Lower lobe of right lung (tissue), 2 donors: ENCODE results near the gene GMDS. TPM values are rescaled to one million over a fixed set of nuclear protein-coding genes. Genes with fewer than 3 reads are reported as not detected.

Source experiments
- ATAC-seq, 2 donors: fragments of 200-7000 bp; cut with Tn5 transposase; one replicate each; pipeline ENCODE4 v1.9.1; 2020 to 2022; ENCODE audit warnings: mild to moderate bottlenecking in 2 of 2, moderate library complexity in 2 of 2
- DNase-seq: peaks from one replicate; pipeline ENCODE4 v3.0.0-alpha.2; 2020
- H3K27ac ChIP-seq: fragments of 200-600 bp; one replicate; pipeline ENCODE4 v1.8.0; 2022
- H3K27me3 ChIP-seq: fragments of 200-600 bp; one replicate; pipeline ENCODE4 v1.8.0; 2022; ENCODE audit warnings: low read depth
- H3K36me3 ChIP-seq: fragments of 200-600 bp; one replicate; pipeline ENCODE4 v1.8.0; 2022; ENCODE audit warnings: mild to moderate bottlenecking
- H3K4me1 ChIP-seq: fragments of 200-600 bp; one replicate; pipeline ENCODE4 v1.8.0; 2022
- H3K4me3 ChIP-seq: fragments of 200-600 bp; one replicate; pipeline ENCODE4 v1.8.0; 2022; ENCODE audit warnings: mild to moderate bottlenecking
- H3K9me3 ChIP-seq: fragments of 200-600 bp; one replicate; pipeline ENCODE4 v1.8.0; 2022
- intact Hi-C: fragments of 100-400 bp; cut with DNase I; formaldehyde crosslinking; loops from one replicate; pipeline ENCODE4 v1.11.0; 2022
- total RNA-seq: library from RNA; stranded (reverse); fragmentation: NEBNext Ultra II Directional; extraction: Animal tissue kit (Norgen Biotek cat#: 25700); gene quantifications from one replicate; pipeline ENCODE4 v1.2.1, GENCODE V29; 2021
- TF ChIP-seq, protein P1 (sequence below): fragments of 200-600 bp; IDR thresholded peaks from one replicate; pipeline ENCODE4 v1.8.0; 2022; ENCODE audit warnings: antibody characterized with exemption, mild to moderate bottlenecking
- donor health status: DM: no; HTN: yes; CAD: no; lungs with severe emphysema.

The GMDS gene
- total RNA-seq, 1 donor from 2014 or later, result 12.7 TPM

DNA sequence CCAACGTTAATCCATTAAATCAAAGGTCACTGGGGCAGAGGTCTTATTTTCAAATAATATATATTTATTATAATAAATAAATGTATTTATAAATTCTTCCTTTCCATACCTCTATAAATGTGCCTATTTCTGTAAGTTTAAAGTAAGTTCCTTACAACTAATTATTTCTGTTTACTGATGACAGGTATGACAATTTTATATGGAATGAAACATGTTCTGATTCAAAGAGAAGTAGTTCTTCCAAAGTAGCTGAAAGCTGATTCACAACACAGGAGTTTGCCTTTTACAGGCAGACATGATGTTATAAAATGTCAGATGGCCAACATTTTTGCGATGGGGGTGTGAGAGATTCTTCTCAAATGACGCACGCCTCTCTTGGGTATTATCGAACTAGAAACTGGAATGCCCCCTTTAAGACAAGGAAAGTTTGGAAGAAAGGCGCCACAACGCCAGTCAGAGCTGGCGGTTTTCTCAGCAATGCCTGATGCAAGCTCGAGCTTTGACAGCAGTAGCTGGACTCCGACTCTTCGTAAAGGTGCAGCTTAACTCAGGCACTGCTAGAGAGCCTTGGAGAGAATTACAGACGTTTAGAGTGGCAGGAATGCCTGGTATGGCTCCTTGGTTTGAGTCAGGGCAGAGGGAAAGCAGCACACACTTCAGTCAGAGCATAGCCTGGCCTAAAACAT is 543.6 kb downstream of the GMDS start:
- Histone ChIP-seq H3K4me3 (no peak overlapping the region), H3K27me3 (no peaks in the 10 kb centered on the region), H3K9me3 (no peaks in the 10 kb centered on the region), H3K4me1 (no peaks in the 10 kb centered on the region), H3K27ac (no peak overlapping the region), H3K36me3 (no peaks in the 10 kb centered on the region)
- intact Hi-C loops, result no loop called here
- DNase-seq (no peak), ATAC-seq (peak; percentile 42 to 69)
- TF ChIP-seq, protein P1, sequence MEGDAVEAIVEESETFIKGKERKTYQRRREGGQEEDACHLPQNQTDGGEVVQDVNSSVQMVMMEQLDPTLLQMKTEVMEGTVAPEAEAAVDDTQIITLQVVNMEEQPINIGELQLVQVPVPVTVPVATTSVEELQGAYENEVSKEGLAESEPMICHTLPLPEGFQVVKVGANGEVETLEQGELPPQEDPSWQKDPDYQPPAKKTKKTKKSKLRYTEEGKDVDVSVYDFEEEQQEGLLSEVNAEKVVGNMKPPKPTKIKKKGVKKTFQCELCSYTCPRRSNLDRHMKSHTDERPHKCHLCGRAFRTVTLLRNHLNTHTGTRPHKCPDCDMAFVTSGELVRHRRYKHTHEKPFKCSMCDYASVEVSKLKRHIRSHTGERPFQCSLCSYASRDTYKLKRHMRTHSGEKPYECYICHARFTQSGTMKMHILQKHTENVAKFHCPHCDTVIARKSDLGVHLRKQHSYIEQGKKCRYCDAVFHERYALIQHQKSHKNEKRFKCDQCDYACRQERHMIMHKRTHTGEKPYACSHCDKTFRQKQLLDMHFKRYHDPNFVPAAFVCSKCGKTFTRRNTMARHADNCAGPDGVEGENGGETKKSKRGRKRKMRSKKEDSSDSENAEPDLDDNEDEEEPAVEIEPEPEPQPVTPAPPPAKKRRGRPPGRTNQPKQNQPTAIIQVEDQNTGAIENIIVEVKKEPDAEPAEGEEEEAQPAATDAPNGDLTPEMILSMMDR, result no peak

DNA sequence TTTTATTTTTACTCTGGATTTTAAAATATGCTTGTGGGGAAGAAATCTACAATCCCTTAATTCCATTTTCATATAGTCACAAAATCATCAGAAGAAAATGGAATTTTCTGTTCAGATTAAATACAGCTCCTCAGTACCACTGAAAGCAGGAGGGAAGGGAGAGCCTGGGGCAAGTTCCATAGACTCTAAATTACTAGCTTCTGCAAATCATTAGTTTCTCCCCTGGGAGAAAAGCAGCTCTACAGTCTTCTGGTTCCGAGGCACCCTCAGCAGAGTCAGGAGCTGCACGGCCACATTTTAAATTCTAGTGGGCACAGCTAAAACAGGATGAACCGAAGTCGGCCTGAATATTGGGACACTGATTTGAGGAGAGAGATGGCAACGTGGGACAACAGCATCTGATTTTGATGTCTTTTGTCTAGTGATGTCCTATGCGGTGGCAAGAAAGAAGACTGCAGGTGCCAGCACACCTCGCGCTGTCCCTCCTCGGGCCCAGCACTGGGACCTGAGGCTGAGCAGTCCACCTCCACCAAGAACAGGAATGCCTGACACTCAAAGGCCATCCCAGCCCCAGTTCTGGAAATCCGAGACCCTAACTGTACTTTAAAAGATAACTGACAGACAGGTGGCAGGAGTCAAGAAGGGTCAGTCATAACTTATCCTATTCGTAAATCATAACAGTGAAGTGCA is 545.0 kb downstream of the GMDS start:
- H3K4me3 ChIP-seq, result no peak overlapping the region
- intact Hi-C loops, result no loop called here
- DNase-seq, result no peak

DNA sequence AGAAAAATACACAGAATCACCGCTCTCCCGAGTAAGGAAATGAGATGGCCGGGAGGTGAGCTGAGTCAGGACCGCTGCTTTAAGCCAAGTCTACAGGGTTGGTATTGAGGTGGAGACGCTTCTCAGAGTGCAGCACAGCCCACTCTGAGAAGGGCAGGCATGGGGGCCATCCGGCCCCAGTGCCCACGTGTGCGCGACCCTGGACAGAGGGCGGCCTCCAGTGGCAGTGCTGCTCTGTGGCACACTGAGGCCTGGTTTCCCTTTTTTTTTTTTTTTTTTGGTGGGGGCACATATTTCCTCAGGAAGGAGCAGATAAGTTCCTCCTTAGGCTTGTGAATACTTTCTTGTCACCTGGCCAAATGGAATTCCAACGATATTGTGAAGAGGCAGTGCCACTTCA is 546.9 kb downstream of the GMDS start:
- intact Hi-C loops, result no loop called here

More for the DNA sequence above, 545.0 kb downstream of the GMDS start:
- TF ChIP-seq, protein P1, result no peak
- H3K27me3 ChIP-seq, result no peaks in the 10 kb centered on the region
- ATAC-seq, result no peak
- H3K27ac ChIP-seq, result no peak overlapping the region
- no peaks in the 10 kb centered on the region for H3K9me3 ChIP-seq
- H3K36me3 ChIP-seq, result no peaks in the 10 kb centered on the region
- H3K4me1 ChIP-seq, result no peaks in the 10 kb centered on the region

DNA sequence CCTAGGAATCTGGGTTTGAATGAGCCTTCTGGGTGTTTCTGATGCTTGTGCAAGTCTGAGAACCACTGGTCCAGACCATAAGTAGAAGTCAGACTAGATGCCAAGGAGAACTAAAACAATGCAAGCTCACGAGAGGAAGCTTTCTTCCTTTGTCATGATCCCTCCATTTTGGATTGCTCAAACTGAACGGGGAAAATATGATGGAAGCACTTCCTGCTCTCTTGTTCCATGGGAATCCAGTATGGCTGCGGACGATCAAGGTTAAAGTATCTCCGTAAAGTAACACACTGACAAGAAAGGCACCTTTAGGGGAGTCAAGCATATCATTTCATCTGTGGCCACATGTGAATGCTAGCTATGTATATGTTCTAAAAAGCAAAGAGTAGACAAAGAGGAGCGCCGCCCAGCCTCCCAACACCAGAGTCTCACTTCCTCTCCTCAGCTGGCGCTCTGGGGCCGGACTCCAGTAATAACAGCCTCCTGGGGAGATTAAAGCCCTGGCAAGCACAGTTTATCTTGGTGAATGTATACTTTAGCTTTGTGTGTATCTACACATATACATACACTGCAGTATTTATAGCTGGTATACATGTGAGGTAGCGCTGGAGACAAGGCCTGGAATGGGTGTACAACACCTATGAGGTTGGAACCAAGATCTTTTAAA is 547.6 kb downstream of the GMDS start:
- TF ChIP-seq, protein P1, result no peak
- Histone ChIP-seq H3K4me3 (no peak overlapping the region), H3K9me3 (no peaks in the 10 kb centered on the region), H3K4me1 (no peaks in the 10 kb centered on the region), H3K27me3 (no peaks in the 10 kb centered on the region), H3K36me3 (no peaks in the 10 kb centered on the region), H3K27ac (no peak overlapping the region)
- ATAC-seq (no peak), DNase-seq (no peak)
- intact Hi-C loops, result no loop called here

More for the DNA sequence above, 546.9 kb downstream of the GMDS start:
- Histone ChIP-seq H3K4me1 (no peaks in the 10 kb centered on the region), H3K4me3 (no peak overlapping the region), H3K27ac (no peak overlapping the region), H3K36me3 (no peaks in the 10 kb centered on the region), H3K27me3 (no peaks in the 10 kb centered on the region), H3K9me3 (no peaks in the 10 kb centered on the region)
- no peak for DNase-seq
- ATAC-seq, result peak in 1 of 2 donors; percentile 52
- TF ChIP-seq, protein P1, result no peak

DNA sequence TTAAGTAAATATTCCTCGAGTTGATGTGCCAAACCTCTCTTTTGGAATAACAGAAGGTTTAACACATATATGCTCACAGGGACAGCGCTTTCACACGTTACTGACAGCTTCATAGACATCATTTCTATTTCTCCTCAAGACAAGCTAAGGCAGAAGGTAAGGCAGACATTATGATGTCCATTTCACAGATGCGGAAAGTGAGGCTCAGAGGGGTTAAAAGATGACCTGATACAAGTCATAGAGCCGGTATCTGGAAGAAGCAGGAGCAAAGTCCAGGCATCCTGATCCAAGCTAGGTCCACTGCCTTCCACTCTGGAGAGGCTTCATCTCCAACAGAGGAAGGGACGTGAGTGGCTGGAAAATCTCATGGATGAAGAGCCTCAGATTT is 548.9 kb downstream of the GMDS start:
- no peak overlapping the region for H3K4me3 ChIP-seq
- intact Hi-C loops, result no loop called here
- H3K4me1 ChIP-seq, result no peaks in the 10 kb centered on the region
- DNase-seq (no peak), ATAC-seq (no peak)
- H3K36me3 ChIP-seq, result no peaks in the 10 kb centered on the region
- H3K9me3 ChIP-seq, result no peaks in the 10 kb centered on the region
- no peaks in the 10 kb centered on the region for H3K27me3 ChIP-seq
- no peak overlapping the region for H3K27ac ChIP-seq
- TF ChIP-seq, protein P1, result no peak
